ENCODE measurements around the gene SPEG. TPM values are rescaled to one million over a fixed set of nuclear protein-coding genes. Genes with fewer than 3 reads are reported as not detected.
A peak's percentile ranks its signal among the peaks of the same experiment; 100 is the strongest.
"Not testable (repeated sequence)": the region's sequence is repeated elsewhere in the genome, so short reads cannot be mapped to it uniquely, and the experiment has no call there.

The SPEG gene
- total and polyA plus RNA-seq, 3 experiments from 2014 or later: 0.48 to 1.0 (median 0.94) TPM

- Histone ChIP-seq H3K36me3 (ENCODE audit: insufficient read depth, low read length) (peaks cover 19% of the 10 kb centered on the region), H3K27ac (ENCODE audit: low read depth, low read length) (peak overlapping the region; percentile 34), H3K4me3 (ENCODE audit: low read length) (peak overlapping the region; percentile 61), H3K27me3 (ENCODE audit: insufficient read depth, low read length, poor library complexity, severe bottlenecking) (no peaks in the 10 kb centered on the region), H3K4me1 (ENCODE audit: insufficient read depth, low read length) (peaks cover 21% of the 10 kb centered on the region), H3K9me3 (ENCODE audit: low read length) (no peaks in the 10 kb centered on the region)
- CTCF ChIA-PET: interaction anchor here (0.7 to 1.6 kb wide), 14 partner anchors 9 to 171 kb away, joined by 3 to 12 read pairs (median 4); partner anchors contain the start of gene DNAJB2
- Mint-ChIP-seq H3K9me3 (no peaks in the 10 kb centered on the region), H3K4me1 (peaks cover 15 to 32% (median 23%) of the 10 kb centered on the region in 3 donors), H3K27me3 (no peaks in the 10 kb centered on the region), H3K36me3 (peaks cover 3 to 36% (median 5%) of the 10 kb centered on the region in 3 donors), H3K4me3 (peak overlapping the region; percentile 63 to 99 (median 76)), H3K27ac (peak overlapping the region; percentile 81 to 96 (median 88))
- POLR2A ChIA-PET: interaction anchor here (0.6 to 2.0 kb wide), 2 partner anchors 109 to 212 kb away, joined by 3 to 15 read pairs; partner anchors contain the start of genes CNPPD1 and DNAJB2
- DNase-seq: no peak
These were observed 45.8 kb upstream of the SPEG start for GRCh38 chr2:219388907-219389156.

GRCh38 chr2:219392754-219393153 lies 41.9 kb upstream of the SPEG start:
- POLR2A ChIA-PET: no interaction called here
- Histone ChIP-seq H3K27ac (ENCODE audit: low read depth, low read length) (no peak overlapping the region), H3K4me1 (ENCODE audit: insufficient read depth, low read length) (peaks cover 16% of the 10 kb centered on the region), H3K36me3 (ENCODE audit: insufficient read depth, low read length) (no peaks in the 10 kb centered on the region), H3K27me3 (ENCODE audit: insufficient read depth, low read length, poor library complexity, severe bottlenecking) (no peaks in the 10 kb centered on the region), H3K9me3 (ENCODE audit: low read length) (no peaks in the 10 kb centered on the region), H3K4me3 (ENCODE audit: low read length) (no peak overlapping the region)
- CTCF ChIA-PET: interaction anchor here (1.2 to 4.5 kb wide), 3 partner anchors 10 to 139 kb away, joined by 3 to 25 read pairs (median 6); no protein-coding TSS in a partner anchor
- H3K4me1 Mint-ChIP-seq: peaks cover 12 to 16% (median 15%) of the 10 kb centered on the region in 3 donors
- no peak overlapping the region for H3K4me3 Mint-ChIP-seq
- no peak for DNase-seq
- peaks cover 0 to 1% of the 10 kb centered on the region in 2 donors for H3K27me3 Mint-ChIP-seq
- no peaks in the 10 kb centered on the region for H3K9me3 Mint-ChIP-seq
- peak overlapping the region in 1 of 8 donors; percentile 61 for H3K27ac Mint-ChIP-seq
- no peaks in the 10 kb centered on the region for H3K36me3 Mint-ChIP-seq

GRCh38 chr2:219395056-219395455 lies 39.6 kb upstream of the SPEG start:
- H3K9me3 Mint-ChIP-seq; H3K27me3 Mint-ChIP-seq; H3K9me3 ChIP-seq (ENCODE audit: low read length); POLR2A ChIA-PET; H3K36me3 Mint-ChIP-seq; H3K4me1 ChIP-seq (ENCODE audit: insufficient read depth, low read length); H3K4me1 Mint-ChIP-seq; H3K27me3 ChIP-seq (ENCODE audit: insufficient read depth, low read length, poor library complexity, severe bottlenecking); H3K36me3 ChIP-seq (ENCODE audit: insufficient read depth, low read length); DNase-seq; H3K27ac ChIP-seq (ENCODE audit: low read depth, low read length); H3K4me3 Mint-ChIP-seq; H3K4me3 ChIP-seq (ENCODE audit: low read length); H3K27ac Mint-ChIP-seq: not testable (repeated sequence)
- CTCF ChIA-PET: interaction anchor here (1.2 kb wide), 1 partner anchor 21 kb away, joined by 3 read pairs; no protein-coding TSS in a partner anchor

- peaks cover 1 to 3% of the 10 kb centered on the region in 2 donors for H3K27me3 Mint-ChIP-seq
- Histone ChIP-seq H3K27me3 (ENCODE audit: insufficient read depth, low read length, poor library complexity, severe bottlenecking) (no peaks in the 10 kb centered on the region), H3K27ac (ENCODE audit: low read depth, low read length) (no peak overlapping the region), H3K36me3 (ENCODE audit: insufficient read depth, low read length) (no peaks in the 10 kb centered on the region), H3K4me1 (ENCODE audit: insufficient read depth, low read length) (peaks cover 9% of the 10 kb centered on the region), H3K4me3 (ENCODE audit: low read length) (no peak overlapping the region), H3K9me3 (ENCODE audit: low read length) (no peaks in the 10 kb centered on the region)
- DNase-seq: no peak
- ChIA-PET CTCF (interaction anchor here (1.2 kb wide), 1 partner anchor 20 kb away, joined by 3 read pairs; no protein-coding TSS in a partner anchor), POLR2A (no interaction called here)
- H3K4me3 Mint-ChIP-seq: no peak overlapping the region
- no peaks in the 10 kb centered on the region for H3K36me3 Mint-ChIP-seq
- H3K27ac Mint-ChIP-seq: peak overlapping the region in 2 of 8 donors; percentile 29 to 46
- peaks cover 5 to 9% (median 8%) of the 10 kb centered on the region in 3 donors for H3K4me1 Mint-ChIP-seq
- H3K9me3 Mint-ChIP-seq: no peaks in the 10 kb centered on the region
These were observed 39.0 kb upstream of the SPEG start for GRCh38 chr2:219395609-219396008.

- H3K4me3 Mint-ChIP-seq: peak overlapping the region in 2 of 7 donors; percentile 5 to 64
- POLR2A ChIA-PET: no interaction called here
These were observed 37.7 kb upstream of the SPEG start for GRCh38 chr2:219396863-219397457.

GRCh38 chr2:219398721-219399363 lies 35.8 kb upstream of the SPEG start:
- H3K4me1 ChIP-seq (ENCODE audit: insufficient read depth, low read length): peaks cover 9% of the 10 kb centered on the region
- CTCF ChIA-PET: interaction anchor here (1.2 kb wide), 1 partner anchor 10 kb away, joined by 6 read pairs; no protein-coding TSS in a partner anchor
- DNase-seq: no peak
- Mint-ChIP-seq H3K27me3 (peaks cover 5 to 15% of the 10 kb centered on the region in 2 donors), H3K9me3 (no peaks in the 10 kb centered on the region), H3K4me1 (peaks cover 5 to 13% (median 8%) of the 10 kb centered on the region in 3 donors), H3K27ac (no peak overlapping the region), H3K36me3 (no peaks in the 10 kb centered on the region), H3K4me3 (no peak overlapping the region)
- H3K9me3 ChIP-seq (ENCODE audit: low read length): no peaks in the 10 kb centered on the region
- no peak overlapping the region for H3K4me3 ChIP-seq (ENCODE audit: low read length)
- POLR2A ChIA-PET: no interaction called here
- no peaks in the 10 kb centered on the region for H3K27me3 ChIP-seq (ENCODE audit: insufficient read depth, low read length, poor library complexity, severe bottlenecking)
- no peak overlapping the region for H3K27ac ChIP-seq (ENCODE audit: low read depth, low read length)
- no peaks in the 10 kb centered on the region for H3K36me3 ChIP-seq (ENCODE audit: insufficient read depth, low read length)

More at GRCh38 chr2:219396863-219397457, 37.7 kb upstream of the SPEG start:
- no peak overlapping the region for H3K27ac ChIP-seq (ENCODE audit: low read depth, low read length)
- no peak overlapping the region for H3K4me3 ChIP-seq (ENCODE audit: low read length)
- H3K27me3 Mint-ChIP-seq: peaks cover 3 to 4% of the 10 kb centered on the region in 2 donors
- peaks cover 5 to 9% (median 8%) of the 10 kb centered on the region in 3 donors for H3K4me1 Mint-ChIP-seq
- H3K27ac Mint-ChIP-seq: peak overlapping the region in 7 of 8 donors; percentile 0 to 93 (median 64)
- H3K4me1 ChIP-seq (ENCODE audit: insufficient read depth, low read length): peaks cover 9% of the 10 kb centered on the region
- no peaks in the 10 kb centered on the region for H3K36me3 Mint-ChIP-seq
- H3K9me3 ChIP-seq (ENCODE audit: low read length): no peaks in the 10 kb centered on the region
- H3K27me3 ChIP-seq (ENCODE audit: insufficient read depth, low read length, poor library complexity, severe bottlenecking): no peaks in the 10 kb centered on the region
- H3K36me3 ChIP-seq (ENCODE audit: insufficient read depth, low read length): no peaks in the 10 kb centered on the region
- CTCF ChIA-PET: no interaction called here
- H3K9me3 Mint-ChIP-seq: no peaks in the 10 kb centered on the region
- DNase-seq: peak in 1 of 5 donors; percentile 24

GRCh38 chr2:219399716-219400478 lies 34.7 kb upstream of the SPEG start:
- no peaks in the 10 kb centered on the region for H3K36me3 ChIP-seq (ENCODE audit: insufficient read depth, low read length)
- Mint-ChIP-seq H3K4me3 (no peak overlapping the region), H3K27me3 (peaks cover 5 to 16% of the 10 kb centered on the region in 2 donors), H3K9me3 (no peaks in the 10 kb centered on the region), H3K36me3 (no peaks in the 10 kb centered on the region), H3K4me1 (peaks cover 5 to 13% (median 8%) of the 10 kb centered on the region in 3 donors), H3K27ac (no peak overlapping the region)
- no peaks in the 10 kb centered on the region for H3K9me3 ChIP-seq (ENCODE audit: low read length)
- H3K4me3 ChIP-seq (ENCODE audit: low read length): no peak overlapping the region
- ChIA-PET CTCF (interaction anchor here (6.3 kb wide), 1 partner anchor 129 kb away, joined by 77 read pairs; no protein-coding TSS in a partner anchor), POLR2A (no interaction called here)
- no peaks in the 10 kb centered on the region for H3K27me3 ChIP-seq (ENCODE audit: insufficient read depth, low read length, poor library complexity, severe bottlenecking)
- peaks cover 9% of the 10 kb centered on the region for H3K4me1 ChIP-seq (ENCODE audit: insufficient read depth, low read length)
- no peak overlapping the region for H3K27ac ChIP-seq (ENCODE audit: low read depth, low read length)
- DNase-seq: no peak

Measured in CD8-positive, alpha-beta memory T cell (primary cell).